Mesenchymal stem cell (in vitro differentiated cells and primary cell): ENCODE measurements around the gene TERT.
A peak's percentile ranks its signal among the peaks of the same experiment; 100 is the strongest.

Source experiments
- DNase-seq: peaks from one replicate; pipeline ENCODE4 v3.0.0-alpha.2; 2013
- H2AFZ ChIP-seq: one replicate; pipeline ENCODE4 v1.6.1; 2013; ENCODE audit warnings: low read depth, mild to moderate bottlenecking, control low read depth, inconsistent platforms, low read length, moderate library complexity
- H2AK5ac ChIP-seq: 2 replicates; pipeline ENCODE4 v1.6.1; 2013; ENCODE audit warnings: low read length, moderate library complexity, mild to moderate bottlenecking, inconsistent platforms; ENCODE audit not compliant: severe bottlenecking
- H2BK120ac ChIP-seq: one replicate; pipeline ENCODE4 v1.6.1; 2013; ENCODE audit warnings: low read depth, mild to moderate bottlenecking, inconsistent platforms, low read length, moderate library complexity
- H2BK12ac ChIP-seq, 2 experiments: one replicate each; pipeline ENCODE4 v1.6.1; 2013; ENCODE audit warnings: inconsistent platforms in 2 of 2, low read length in 2 of 2, mild to moderate bottlenecking in 2 of 2, moderate library complexity in 2 of 2, control low read depth in 1 of 2
- H2BK15ac ChIP-seq: one replicate; pipeline ENCODE4 v1.6.1; 2013; ENCODE audit warnings: mild to moderate bottlenecking, low read depth, inconsistent platforms; ENCODE audit not compliant: poor library complexity, severe bottlenecking
- H2BK5ac ChIP-seq: 2 replicates; pipeline ENCODE4 v1.6.1; 2013; ENCODE audit warnings: low read depth, mild to moderate bottlenecking, low read length, control low read depth, inconsistent platforms; ENCODE audit not compliant: poor library complexity, severe bottlenecking
- H3K14ac ChIP-seq, 2 experiments: one replicate each; pipeline ENCODE4 v1.6.1; 2013; ENCODE audit warnings: inconsistent platforms in 2 of 2, low read length in 2 of 2, control low read depth in 1 of 2, mild to moderate bottlenecking in 1 of 2, moderate library complexity in 1 of 2
- H3K18ac ChIP-seq, 2 experiments: one replicate each; pipeline ENCODE4 v1.6.1; 2013; ENCODE audit warnings: inconsistent platforms in 2 of 2, low read length in 2 of 2, control low read depth in 1 of 2, low read depth in 1 of 2, mild to moderate bottlenecking in 1 of 2
- H3K23ac ChIP-seq, 2 experiments: one replicate each; pipeline ENCODE4 v1.6.1; 2013; ENCODE audit warnings: inconsistent platforms in 2 of 2, low read length in 2 of 2, mild to moderate bottlenecking in 2 of 2, moderate library complexity in 2 of 2, control low read depth in 1 of 2
- H3K27ac ChIP-seq: 2 replicates; pipeline ENCODE4 v1.5.1; 2013; ENCODE audit warnings: mild to moderate bottlenecking, moderate library complexity, low read length, control low read depth, inconsistent platforms; ENCODE audit not compliant: poor library complexity, severe bottlenecking
- H3K27me3 ChIP-seq, 2 experiments: 2 replicates each; pipeline versions ENCODE4 v1.6.1 to v1.7.0; 2013; ENCODE audit warnings: low read length in 2 of 2, mild to moderate bottlenecking in 2 of 2, moderate library complexity in 2 of 2, control low read depth in 1 of 2, inconsistent platforms in 1 of 2; ENCODE audit not compliant: control insufficient read depth in 1 of 2, insufficient read depth in 1 of 2
- H3K36me3 ChIP-seq, 2 experiments: 2 replicates each; pipeline versions ENCODE4 v1.6.1 to v1.7.0; 2013; ENCODE audit warnings: low read length in 2 of 2, control low read depth in 1 of 2, inconsistent platforms in 1 of 2, low read depth in 1 of 2, mild to moderate bottlenecking in 1 of 2; ENCODE audit not compliant: insufficient read depth in 2 of 2, control insufficient read depth in 1 of 2
- H3K4ac ChIP-seq, 2 experiments: one replicate each; pipeline ENCODE4 v1.6.1; 2013; ENCODE audit warnings: inconsistent platforms in 2 of 2, low read length in 2 of 2, mild to moderate bottlenecking in 2 of 2, moderate library complexity in 2 of 2, control low read depth in 1 of 2, low read depth in 1 of 2
- H3K4me1 ChIP-seq: 2 replicates; pipeline ENCODE4 v1.6.1; 2013; ENCODE audit warnings: low read depth, low read length, control low read depth; ENCODE audit not compliant: control insufficient read depth, insufficient read depth
- H3K4me2 ChIP-seq: 2 replicates; pipeline ENCODE4 v1.6.1; 2013; ENCODE audit warnings: low read length, mild to moderate bottlenecking, inconsistent platforms; ENCODE audit not compliant: poor library complexity, severe bottlenecking
- H3K4me3 ChIP-seq, 2 experiments: 2 replicates each; pipeline versions ENCODE4 v1.5.1 to v1.7.0; 2013; ENCODE audit warnings: low read length in 2 of 2, mild to moderate bottlenecking in 2 of 2, control low read depth in 1 of 2, low read depth in 1 of 2; ENCODE audit not compliant: insufficient read depth in 1 of 2
- H3K79me1 ChIP-seq: replicated peaks from 2 replicates; pipeline ENCODE4 v1.6.1; 2013; ENCODE audit warnings: mild to moderate bottlenecking, control low read depth, low read length, inconsistent platforms; ENCODE audit not compliant: poor library complexity, severe bottlenecking
- H3K9ac ChIP-seq: 2 replicates; pipeline ENCODE4 v1.7.0; 2013; ENCODE audit warnings: mild to moderate bottlenecking, low read length, moderate library complexity
- H3K9me3 ChIP-seq: 2 replicates; pipeline ENCODE4 v1.7.0; 2013; ENCODE audit warnings: mild to moderate bottlenecking, low read length; ENCODE audit not compliant: control insufficient read depth
- H4K8ac ChIP-seq: one replicate; pipeline ENCODE4 v1.6.1; 2013; ENCODE audit warnings: inconsistent platforms, mild to moderate bottlenecking, low read length, moderate library complexity
- H4K91ac ChIP-seq: one replicate; pipeline ENCODE4 v1.6.1; 2013; ENCODE audit warnings: mild to moderate bottlenecking, low read length, inconsistent platforms
- WGBS: methylation state at CpG from one replicate; pipeline ENCODE4 v1.1.7; 2013; ENCODE audit warnings: mixed read lengths; 5-methylcytosine and 5-hydroxymethylcytosine counted together

The TERT gene

DNA sequence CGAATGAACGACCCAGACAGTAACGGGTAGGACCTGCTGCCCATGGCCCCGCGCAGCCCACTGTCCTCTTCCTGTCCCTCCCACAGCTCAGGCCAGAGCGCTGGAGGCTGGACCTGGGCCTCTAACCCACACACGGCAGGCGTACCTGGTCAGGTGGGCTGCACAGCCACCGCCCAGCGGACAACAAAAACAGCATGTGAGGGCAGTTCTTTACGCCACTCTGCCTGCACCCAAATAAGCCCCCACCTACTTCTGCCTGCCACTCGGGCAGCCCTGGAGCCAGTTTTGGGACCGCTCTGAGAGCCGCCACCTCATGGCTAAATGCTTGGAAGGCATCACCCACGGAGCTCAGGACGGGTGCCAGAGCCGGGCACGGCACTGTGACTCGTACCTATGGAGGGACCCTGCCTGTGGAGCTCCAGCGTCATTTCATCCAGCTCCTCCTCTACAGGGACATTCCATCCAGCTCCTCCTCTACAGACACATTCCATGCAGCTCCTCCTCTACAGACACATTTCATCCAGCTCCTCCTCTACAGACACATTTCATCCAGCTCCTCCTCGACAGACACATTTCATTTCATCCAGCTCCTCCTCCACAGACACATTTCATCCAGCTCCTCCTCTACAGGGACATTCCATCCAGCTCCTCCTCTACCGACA is 31.1 kb upstream of the TERT start:
- no peaks in the 10 kb centered on the region for H3K9me3 ChIP-seq
- no peak overlapping the region for H3K23ac ChIP-seq
- peaks cover 6% of the 10 kb centered on the region for H3K4me1 ChIP-seq
- H2AK5ac ChIP-seq = peak overlapping the region; percentile 37
- H3K14ac ChIP-seq = no peak overlapping the region
- H2BK5ac ChIP-seq = no peak overlapping the region
- H3K18ac ChIP-seq = no peak overlapping the region
- H2BK120ac ChIP-seq = no peak overlapping the region
- H2BK15ac ChIP-seq = no peak overlapping the region
- peak; percentile 62 for DNase-seq
- no peak overlapping the region for H4K91ac ChIP-seq
- no peak overlapping the region for H3K4ac ChIP-seq
- H3K4me3 ChIP-seq = no peak overlapping the region
- peaks cover 54 to 72% of the 10 kb centered on the region in 2 experiments for H3K36me3 ChIP-seq
- H2BK12ac ChIP-seq = no peak overlapping the region
- peak overlapping the region; percentile 89 for H3K27ac ChIP-seq
- whole genome bisulfite sequencing = 80% methylated on average over 22 of the region's 22 CpGs
- H3K9ac ChIP-seq = no peak overlapping the region
- no peak overlapping the region for H2AFZ ChIP-seq
- no peak overlapping the region for H3K4me2 ChIP-seq
- no peaks in the 10 kb centered on the region for H3K27me3 ChIP-seq
- peaks cover 23% of the 10 kb centered on the region for H3K79me1 ChIP-seq
- H4K8ac ChIP-seq = peak overlapping the region; percentile 14

DNA sequence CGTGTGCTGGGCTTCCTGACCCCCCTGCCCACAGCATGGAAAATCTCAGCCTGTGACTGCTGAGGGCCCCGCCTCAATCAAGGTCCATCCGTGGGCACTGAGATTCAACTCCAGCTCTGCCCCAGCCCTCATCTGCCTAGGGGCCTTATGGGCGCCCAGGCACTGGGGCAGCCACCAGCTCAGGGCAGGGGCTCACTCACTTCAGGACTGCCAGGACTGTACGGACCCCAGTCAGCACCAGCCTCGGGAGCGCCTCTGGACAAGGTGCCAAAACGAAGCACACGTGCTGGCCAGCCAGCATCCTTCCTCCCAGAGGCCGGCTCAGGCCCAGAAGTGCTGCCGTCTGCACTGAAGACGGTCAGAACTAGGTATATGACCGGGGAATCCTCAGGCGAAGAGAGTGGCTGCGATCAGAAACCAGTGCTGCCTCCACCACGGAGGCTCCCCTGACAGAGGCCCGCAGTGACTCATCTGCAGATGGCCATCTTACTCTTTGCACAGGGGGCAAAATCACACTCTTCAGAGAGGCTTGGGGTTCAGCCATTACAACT is 30.4 kb upstream of the TERT start:
- no peak overlapping the region for H2BK120ac ChIP-seq
- H3K14ac ChIP-seq = no peak overlapping the region
- H2BK5ac ChIP-seq = no peak overlapping the region
- H4K91ac ChIP-seq = no peak overlapping the region
- H3K9me3 ChIP-seq = no peaks in the 10 kb centered on the region
- H3K4ac ChIP-seq = no peak overlapping the region
- WGBS = 94% methylated on average over 17 of the region's 17 CpGs
- no peak overlapping the region for H2BK12ac ChIP-seq
- no peak overlapping the region for H3K27ac ChIP-seq
- H3K4me2 ChIP-seq = no peak overlapping the region
- no peak for DNase-seq
- no peak overlapping the region for H3K9ac ChIP-seq
- H3K4me1 ChIP-seq = peaks cover 6% of the 10 kb centered on the region
- H4K8ac ChIP-seq = no peak overlapping the region
- H3K79me1 ChIP-seq = peaks cover 23% of the 10 kb centered on the region
- no peaks in the 10 kb centered on the region for H3K27me3 ChIP-seq
- H3K36me3 ChIP-seq = peaks cover 54 to 72% of the 10 kb centered on the region in 2 experiments
- H2BK15ac ChIP-seq = no peak overlapping the region
- no peak overlapping the region for H2AK5ac ChIP-seq
- H3K18ac ChIP-seq = no peak overlapping the region
- no peak overlapping the region for H3K23ac ChIP-seq
- no peak overlapping the region for H3K4me3 ChIP-seq
- no peak overlapping the region for H2AFZ ChIP-seq

DNA sequence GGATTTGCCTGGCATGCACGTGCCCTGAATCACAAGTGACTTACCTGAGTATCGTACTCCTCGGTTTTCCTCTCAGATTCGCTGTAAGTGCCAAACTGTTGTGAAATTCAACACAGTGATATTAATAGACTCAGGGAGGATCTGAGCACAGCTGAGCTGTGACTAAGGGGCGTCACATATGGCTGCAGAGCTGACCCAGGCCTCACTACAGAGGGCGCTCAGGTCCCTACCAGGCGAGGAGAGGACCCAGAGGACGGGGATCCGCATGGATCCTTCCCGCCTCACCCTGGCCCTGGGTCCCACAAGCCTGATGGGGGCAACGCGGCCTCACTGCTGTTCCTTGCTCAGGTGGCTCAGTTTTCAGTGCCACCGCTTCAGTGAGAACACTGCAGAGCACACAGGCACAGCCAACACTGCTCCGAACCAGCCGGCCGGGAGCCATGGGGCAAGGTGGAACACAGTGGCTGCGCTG is 29.9 kb upstream of the TERT start:
- no peaks in the 10 kb centered on the region for H3K27me3 ChIP-seq
- peaks cover 6% of the 10 kb centered on the region for H3K4me1 ChIP-seq
- DNase-seq = no peak
- no peak overlapping the region for H3K4ac ChIP-seq
- H4K8ac ChIP-seq = no peak overlapping the region
- H3K18ac ChIP-seq = no peak overlapping the region
- H3K9ac ChIP-seq = no peak overlapping the region
- no peak overlapping the region for H2AK5ac ChIP-seq
- no peaks in the 10 kb centered on the region for H3K9me3 ChIP-seq
- no peak overlapping the region for H4K91ac ChIP-seq
- H3K23ac ChIP-seq = no peak overlapping the region
- H2BK15ac ChIP-seq = no peak overlapping the region
- H2BK120ac ChIP-seq = no peak overlapping the region
- H3K27ac ChIP-seq = no peak overlapping the region
- no peak overlapping the region for H3K4me2 ChIP-seq
- peaks cover 54 to 72% of the 10 kb centered on the region in 2 experiments for H3K36me3 ChIP-seq
- peaks cover 26% of the 10 kb centered on the region for H3K79me1 ChIP-seq
- no peak overlapping the region for H2BK5ac ChIP-seq
- WGBS = 96% methylated on average over 17 of the region's 17 CpGs
- no peak overlapping the region for H2BK12ac ChIP-seq
- no peak overlapping the region for H3K4me3 ChIP-seq
- H3K14ac ChIP-seq = no peak overlapping the region
- H2AFZ ChIP-seq = no peak overlapping the region

GRCh38 chr5:1324301-1324700 is 29.4 kb upstream of the TERT start:
- Histone ChIP-seq H3K36me3 (peaks cover 58 to 73% of the 10 kb centered on the region in 2 experiments), H2BK5ac (no peak overlapping the region), H3K9ac (no peak overlapping the region), H3K14ac (no peak overlapping the region), H2BK120ac (no peak overlapping the region), H3K18ac (no peak overlapping the region), H3K27me3 (no peaks in the 10 kb centered on the region), H3K4me3 (no peak overlapping the region), H4K91ac (peak overlapping the region; percentile 41), H2AK5ac (no peak overlapping the region), H3K9me3 (no peaks in the 10 kb centered on the region), H3K23ac (no peak overlapping the region), H3K27ac (no peak overlapping the region), H2BK12ac (no peak overlapping the region), H3K4me1 (peaks cover 6% of the 10 kb centered on the region), H3K79me1 (peaks cover 27% of the 10 kb centered on the region), H2BK15ac (peak overlapping the region; percentile 31), H3K4me2 (no peak overlapping the region), H3K4ac (no peak overlapping the region), H2AFZ (no peak overlapping the region), H4K8ac (no peak overlapping the region)
- 98% methylated on average over 15 of the region's 15 CpGs for WGBS
- DNase-seq = no peak
